K562 (cell line): ENCODE measurements around the gene PFKFB2. TPM values are rescaled to one million over a fixed set of nuclear protein-coding genes. Genes with fewer than 3 reads are reported as not detected.

Experiments used
- ATF3 ChIP-seq, 2 experiments: fragments of 450-650 bp in 1 of 2; sonication (generic) in 1 of 2; formaldehyde crosslinking in 1 of 2; IDR thresholded peaks in 1 of 2; conservative IDR thresholded peaks in 1 of 2; 2 replicates each; pipeline versions ENCODE4 v1.6.1 to v1.8.1; 2016 to 2023; ENCODE audit warnings: mild to moderate bottlenecking in 2 of 2, moderate library complexity in 2 of 2, inconsistent platforms in 1 of 2, missing genetic modification reagents in 1 of 2
- CC2D1A ChIP-seq: fragments of 450-650 bp; IDR thresholded peaks from 2 replicates; pipeline ENCODE4 v1.6.1; 2017; ENCODE audit warnings: mild to moderate bottlenecking
- CHD1 ChIP-seq: fragments of 200-600 bp; sonication (generic); IDR thresholded peaks from one replicate; pipeline ENCODE4 v1.6.1; 2012; ENCODE audit warnings: mild to moderate bottlenecking, moderate library complexity, low read length, inconsistent platforms
- HDAC2 ChIP-seq: fragments of 450-650 bp; IDR thresholded peaks from 2 replicates; pipeline ENCODE4 v1.6.1; 2016; ENCODE audit warnings: mild to moderate bottlenecking
- HMGXB4 ChIP-seq: sonication (generic); formaldehyde crosslinking; IDR thresholded peaks from 2 replicates; pipeline ENCODE4 v1.8.1; 2023; ENCODE audit warnings: mild to moderate bottlenecking, missing genetic modification reagents
- HOMEZ ChIP-seq: fragments of 250-450 bp; sonication (Bioruptor Pico); IDR thresholded peaks from 2 replicates; pipeline ENCODE4 v1.4.0; 2020; ENCODE audit warnings: mild to moderate bottlenecking, moderate library complexity
- KDM1A ChIP-seq, 2 experiments: fragments of 450-650 bp; IDR thresholded peaks; 2 replicates each; pipeline ENCODE4 v1.6.1; 2016; ENCODE audit warnings: mild to moderate bottlenecking in 2 of 2
- MEF2D ChIP-seq: conservative IDR thresholded peaks from 2 replicates; pipeline ENCODE4 v1.6.1; 2016; ENCODE audit warnings: low read depth, missing genetic modification characterization, missing compliant biosample characterization
- NRF1 ChIP-seq, 2 experiments: fragments of 450-650 bp; IDR thresholded peaks in 1 of 2; conservative IDR thresholded peaks in 1 of 2; 2 replicates each; pipeline ENCODE4 v1.6.1; 2014; ENCODE audit warnings: mild to moderate bottlenecking in 2 of 2
- PHF20 ChIP-seq: fragments of 450-650 bp; IDR thresholded peaks from 2 replicates; pipeline ENCODE4 v1.6.1; 2018; ENCODE audit not compliant: partially characterized antibody
- SREBF2 ChIP-seq: sonication (generic); formaldehyde crosslinking; IDR thresholded peaks from 2 replicates; pipeline ENCODE4 v1.4.0; 2020; ENCODE audit warnings: mild to moderate bottlenecking, missing genetic modification reagents
- USF1 ChIP-seq: sonication (generic); formaldehyde crosslinking; IDR thresholded peaks from 2 replicates; pipeline ENCODE4 v1.9.0; 2022; ENCODE audit warnings: mild to moderate bottlenecking, missing genetic modification reagents
- polyA plus RNA-seq, 8 experiments: library from polyadenylated mRNA; depleted of rRNA in 4 of 8; stranded (reverse) in 5 of 8; unstranded in 3 of 8; fragments of >200 nt; fragmentation: Nextera tagmentation in 2 of 8; fragmentation: Illumina TruSeq in 1 of 8; extraction: Ambion mirVana in 2 of 8; extraction: Trizol in 1 of 8; gene quantifications; 2 replicates each; pipeline versions ENCODE4 v1.2.1 to v1.2.3, GENCODE V29; 2011 to 2014; ENCODE audit warnings: inconsistent platforms in 1 of 8, missing spikeins in 1 of 8
- total RNA-seq, 7 experiments: library from RNA; depleted of rRNA in 6 of 7; stranded (reverse); fragments of >200 nt in 6 of 7; fragmentation: Illumina TruSeq in 2 of 7; extraction: Trizol in 2 of 7; gene quantifications; 2 replicates each; pipeline versions ENCODE4 v1.2.1 to v1.2.3, GENCODE V29; 2011 to 2021; ENCODE audit warnings: low replicate concordance in 1 of 7
- TF ChIP-seq, protein P1 (sequence below), 2 experiments: fragments of 450-650 bp; IDR thresholded peaks; 2 replicates each; pipeline ENCODE4 v1.6.1; 2016
- TF ChIP-seq, protein P2 (sequence below): fragments of 200-800 bp; sonication (Bioruptor generic); IDR thresholded peaks from 2 replicates; pipeline ENCODE4 v1.6.1; 2017; ENCODE audit warnings: missing genetic modification characterization, missing compliant biosample characterization
- TF ChIP-seq, protein P3 (sequence below): fragments of 450-650 bp; formaldehyde crosslinking; IDR thresholded peaks from 2 replicates; pipeline ENCODE4 v1.4.0; 2022; ENCODE audit warnings: missing genetic modification characterization
- TF ChIP-seq, protein P4 (sequence below): fragments of 250-450 bp; sonication (Bioruptor Pico); IDR thresholded peaks from 2 replicates; pipeline ENCODE4 v1.4.0; 2020; ENCODE audit warnings: mild to moderate bottlenecking

PFKFB2 gene
- total and polyA plus RNA-seq, 9 of the 15 experiments (the other 6 are each of a cell fraction or from before 2014, with no cell fraction given) = 6.9 to 26.0 (median 16.4) TPM

DNA sequence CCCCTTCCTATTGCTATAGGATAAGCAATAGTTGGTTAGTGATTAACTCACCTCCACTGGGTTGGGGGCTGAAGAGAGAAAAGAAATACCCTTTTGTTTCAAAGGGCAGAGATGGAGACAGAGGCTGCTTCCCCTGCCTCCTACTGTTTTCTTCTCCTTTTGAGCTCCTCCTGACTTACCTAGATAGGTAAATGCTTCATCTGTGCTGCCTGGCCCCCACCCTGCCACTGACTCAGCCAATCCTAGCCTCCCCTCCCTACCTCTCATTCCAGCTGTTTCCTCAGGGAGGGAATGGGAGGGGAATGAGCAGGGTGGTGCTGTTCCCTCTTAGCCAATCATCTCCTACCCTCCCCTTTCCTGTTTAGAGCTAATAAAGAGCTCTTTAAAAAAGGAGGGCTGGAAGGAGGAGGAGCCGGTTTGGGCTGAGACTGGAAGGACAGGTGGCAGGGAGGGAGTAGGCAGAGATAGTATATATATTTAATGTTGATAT is 20.5 kb upstream of the PFKFB2 start, which contains the start of gene C1orf116 (continued):
- TF ChIP-seq ATF3 (IDR thresholded peaks at IDR 0.05) (peak; percentile 30; the same call in 1 of the 2 replicates), ATF3 (CRISPR knock-in tag; conservative IDR thresholded peaks at IDR 0.05) (no peak), HOMEZ (no peak), HMGXB4 (CRISPR knock-in tag) (no peak), MEF2D (tag) (no peak), CC2D1A (no peak), CHD1 (no peak), KDM1A (IDR thresholded peaks at IDR 0.05) (no peak), HDAC2 (peak; percentile 49; the same call in 1 of the 2 replicates), USF1 (no peak), SREBF2 (CRISPR knock-in tag) (no peak), NRF1 (conservative IDR thresholded peaks at IDR 0.05 in 1 of 2, IDR thresholded peaks at IDR 0.05 in 1 of 2) (peak; percentile 41 to 50; a peak in 3 of 4 replicates), PHF20 (no peak)
- TF ChIP-seq, protein P1, sequence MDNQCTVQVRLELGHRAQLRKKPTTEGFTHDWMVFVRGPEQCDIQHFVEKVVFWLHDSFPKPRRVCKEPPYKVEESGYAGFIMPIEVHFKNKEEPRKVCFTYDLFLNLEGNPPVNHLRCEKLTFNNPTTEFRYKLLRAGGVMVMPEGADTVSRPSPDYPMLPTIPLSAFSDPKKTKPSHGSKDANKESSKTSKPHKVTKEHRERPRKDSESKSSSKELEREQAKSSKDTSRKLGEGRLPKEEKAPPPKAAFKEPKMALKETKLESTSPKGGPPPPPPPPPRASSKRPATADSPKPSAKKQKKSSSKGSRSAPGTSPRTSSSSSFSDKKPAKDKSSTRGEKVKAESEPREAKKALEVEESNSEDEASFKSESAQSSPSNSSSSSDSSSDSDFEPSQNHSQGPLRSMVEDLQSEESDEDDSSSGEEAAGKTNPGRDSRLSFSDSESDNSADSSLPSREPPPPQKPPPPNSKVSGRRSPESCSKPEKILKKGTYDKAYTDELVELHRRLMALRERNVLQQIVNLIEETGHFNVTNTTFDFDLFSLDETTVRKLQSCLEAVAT (IDR thresholded peaks at IDR 0.05) = 0 out of 4 replicates have a peak, but pooled peaks of 1 of the 2 experiments have one; percentile 15
- TF ChIP-seq, protein P2, sequence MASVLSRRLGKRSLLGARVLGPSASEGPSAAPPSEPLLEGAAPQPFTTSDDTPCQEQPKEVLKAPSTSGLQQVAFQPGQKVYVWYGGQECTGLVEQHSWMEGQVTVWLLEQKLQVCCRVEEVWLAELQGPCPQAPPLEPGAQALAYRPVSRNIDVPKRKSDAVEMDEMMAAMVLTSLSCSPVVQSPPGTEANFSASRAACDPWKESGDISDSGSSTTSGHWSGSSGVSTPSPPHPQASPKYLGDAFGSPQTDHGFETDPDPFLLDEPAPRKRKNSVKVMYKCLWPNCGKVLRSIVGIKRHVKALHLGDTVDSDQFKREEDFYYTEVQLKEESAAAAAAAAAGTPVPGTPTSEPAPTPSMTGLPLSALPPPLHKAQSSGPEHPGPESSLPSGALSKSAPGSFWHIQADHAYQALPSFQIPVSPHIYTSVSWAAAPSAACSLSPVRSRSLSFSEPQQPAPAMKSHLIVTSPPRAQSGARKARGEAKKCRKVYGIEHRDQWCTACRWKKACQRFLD = no peak
- TF ChIP-seq, protein P3, sequence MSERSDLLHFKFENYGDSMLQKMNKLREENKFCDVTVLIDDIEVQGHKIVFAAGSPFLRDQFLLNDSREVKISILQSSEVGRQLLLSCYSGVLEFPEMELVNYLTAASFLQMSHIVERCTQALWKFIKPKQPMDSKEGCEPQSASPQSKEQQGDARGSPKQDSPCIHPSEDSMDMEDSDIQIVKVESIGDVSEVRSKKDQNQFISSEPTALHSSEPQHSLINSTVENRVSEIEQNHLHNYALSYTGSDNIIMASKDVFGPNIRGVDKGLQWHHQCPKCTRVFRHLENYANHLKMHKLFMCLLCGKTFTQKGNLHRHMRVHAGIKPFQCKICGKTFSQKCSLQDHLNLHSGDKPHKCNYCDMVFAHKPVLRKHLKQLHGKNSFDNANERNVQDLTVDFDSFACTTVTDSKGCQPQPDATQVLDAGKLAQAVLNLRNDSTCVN (CRISPR knock-in tag) = no peak
- TF ChIP-seq, protein P4, sequence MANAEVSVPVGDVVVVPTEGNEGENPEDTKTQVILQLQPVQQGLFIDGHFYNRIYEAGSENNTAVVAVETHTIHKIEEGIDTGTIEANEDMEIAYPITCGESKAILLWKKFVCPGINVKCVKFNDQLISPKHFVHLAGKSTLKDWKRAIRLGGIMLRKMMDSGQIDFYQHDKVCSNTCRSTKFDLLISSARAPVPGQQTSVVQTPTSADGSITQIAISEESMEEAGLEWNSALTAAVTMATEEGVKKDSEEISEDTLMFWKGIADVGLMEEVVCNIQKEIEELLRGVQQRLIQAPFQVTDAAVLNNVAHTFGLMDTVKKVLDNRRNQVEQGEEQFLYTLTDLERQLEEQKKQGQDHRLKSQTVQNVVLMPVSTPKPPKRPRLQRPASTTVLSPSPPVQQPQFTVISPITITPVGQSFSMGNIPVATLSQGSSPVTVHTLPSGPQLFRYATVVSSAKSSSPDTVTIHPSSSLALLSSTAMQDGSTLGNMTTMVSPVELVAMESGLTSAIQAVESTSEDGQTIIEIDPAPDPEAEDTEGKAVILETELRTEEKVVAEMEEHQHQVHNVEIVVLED (CRISPR knock-in tag) = no peak
